ENCODE measurements around the gene HPCAL1.
"Not testable (repeated sequence)": the region's sequence is repeated elsewhere in the genome, so short reads cannot be mapped to it uniquely, and the experiment has no call there.

The HPCAL1 gene

GRCh38 chr2:10289891-10290290, 12.8 kb upstream of the HPCAL1 start:
- DNase-seq (ENCODE audit: low read depth), result no peak
- TF ChIP-seq CTCF (IDR thresholded peaks at IDR 0.05; ENCODE audit: control insufficient read depth, insufficient read depth, low read depth, low read length, missing control alignments), result no peak
- H3K4me3 ChIP-seq (ENCODE audit: control insufficient read depth, low read depth, low read length), result no peak overlapping the region

GRCh38 chr2:10291376-10291775, 11.3 kb upstream of the HPCAL1 start:
- DNase-seq (ENCODE audit: low read depth), result not testable (repeated sequence)

GRCh38 chr2:10292033-10292432, 10.7 kb upstream of the HPCAL1 start:
- no peak for DNase-seq (ENCODE audit: low read depth)
- no peak for TF ChIP-seq CTCF (IDR thresholded peaks at IDR 0.05; ENCODE audit: control insufficient read depth, insufficient read depth, low read depth, low read length, missing control alignments)
- no peak overlapping the region for H3K4me3 ChIP-seq (ENCODE audit: control insufficient read depth, low read depth, low read length)

More at GRCh38 chr2:10291376-10291775, 11.3 kb upstream of the HPCAL1 start:
- not testable (repeated sequence) for H3K4me3 ChIP-seq (ENCODE audit: control insufficient read depth, low read depth, low read length)

- no peak for DNase-seq (ENCODE audit: low read depth)
- no peak overlapping the region for H3K4me3 ChIP-seq (ENCODE audit: control insufficient read depth, low read depth, low read length)
- TF ChIP-seq CTCF (IDR thresholded peaks at IDR 0.05; ENCODE audit: control insufficient read depth, insufficient read depth, low read depth, low read length, missing control alignments), result no peak
These were observed 9.1 kb upstream of the HPCAL1 start for GRCh38 chr2:10293603-10294002.

GRCh38 chr2:10294077-10294476, 8.6 kb upstream of the HPCAL1 start:
- no peak overlapping the region for H3K4me3 ChIP-seq (ENCODE audit: control insufficient read depth, low read depth, low read length)
- DNase-seq (ENCODE audit: low read depth), result no peak
- TF ChIP-seq CTCF (IDR thresholded peaks at IDR 0.05; ENCODE audit: control insufficient read depth, insufficient read depth, low read depth, low read length, missing control alignments), result no peak

GRCh38 chr2:10295649-10296048, 7.1 kb upstream of the HPCAL1 start:
- DNase-seq (ENCODE audit: low read depth); H3K4me3 ChIP-seq (ENCODE audit: control insufficient read depth, low read depth, low read length): not testable (repeated sequence)

- no peak for DNase-seq (ENCODE audit: low read depth)
These were observed 6.6 kb upstream of the HPCAL1 start for GRCh38 chr2:10296142-10296541.

More at GRCh38 chr2:10296142-10296541, 6.6 kb upstream of the HPCAL1 start:
- TF ChIP-seq CTCF (IDR thresholded peaks at IDR 0.05; ENCODE audit: control insufficient read depth, insufficient read depth, low read depth, low read length, missing control alignments), result no peak
- no peak overlapping the region for H3K4me3 ChIP-seq (ENCODE audit: control insufficient read depth, low read depth, low read length)
